ENCODE results near the gene FRMD3. TPM values are rescaled to one million over a fixed set of nuclear protein-coding genes. Genes with fewer than 3 reads are reported as not detected.

Gene FRMD3
- total and polyA plus RNA-seq, 4 donors = 0.16 to 0.75 (median 0.48) TPM

DNA sequence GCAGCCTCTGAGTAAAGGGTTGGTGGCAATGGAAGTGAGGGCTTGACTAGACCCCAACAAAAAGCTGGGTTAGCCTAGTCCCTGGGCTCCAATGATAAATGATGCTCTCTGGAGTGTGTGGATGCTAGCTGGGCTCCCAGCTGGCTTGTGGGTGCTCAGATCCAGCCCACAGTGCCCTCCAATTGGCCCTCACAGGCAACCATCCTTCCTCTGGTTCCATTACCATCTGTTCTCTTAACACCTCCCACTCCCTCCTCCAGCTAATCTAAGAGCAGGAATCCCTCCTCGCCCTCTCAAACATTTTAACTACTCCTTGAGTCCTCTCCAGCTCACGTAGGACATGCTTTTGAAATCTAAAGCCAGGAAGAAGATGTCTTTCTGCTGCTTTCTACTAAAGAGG, 25.2 kb upstream of the FRMD3 start:
- H3K4me1 ChIP-seq (ENCODE audit: control insufficient read depth in 4 of 4, insufficient read depth in 4 of 4, low read length in 3 of 4) = no peaks in the 10 kb centered on the region
- TF ChIP-seq HNF4A (conservative IDR thresholded peaks at IDR 0.05) = no peak
- no peak for TF ChIP-seq FOXA1 (IDR thresholded peaks at IDR 0.05)
- TF ChIP-seq, protein P1, sequence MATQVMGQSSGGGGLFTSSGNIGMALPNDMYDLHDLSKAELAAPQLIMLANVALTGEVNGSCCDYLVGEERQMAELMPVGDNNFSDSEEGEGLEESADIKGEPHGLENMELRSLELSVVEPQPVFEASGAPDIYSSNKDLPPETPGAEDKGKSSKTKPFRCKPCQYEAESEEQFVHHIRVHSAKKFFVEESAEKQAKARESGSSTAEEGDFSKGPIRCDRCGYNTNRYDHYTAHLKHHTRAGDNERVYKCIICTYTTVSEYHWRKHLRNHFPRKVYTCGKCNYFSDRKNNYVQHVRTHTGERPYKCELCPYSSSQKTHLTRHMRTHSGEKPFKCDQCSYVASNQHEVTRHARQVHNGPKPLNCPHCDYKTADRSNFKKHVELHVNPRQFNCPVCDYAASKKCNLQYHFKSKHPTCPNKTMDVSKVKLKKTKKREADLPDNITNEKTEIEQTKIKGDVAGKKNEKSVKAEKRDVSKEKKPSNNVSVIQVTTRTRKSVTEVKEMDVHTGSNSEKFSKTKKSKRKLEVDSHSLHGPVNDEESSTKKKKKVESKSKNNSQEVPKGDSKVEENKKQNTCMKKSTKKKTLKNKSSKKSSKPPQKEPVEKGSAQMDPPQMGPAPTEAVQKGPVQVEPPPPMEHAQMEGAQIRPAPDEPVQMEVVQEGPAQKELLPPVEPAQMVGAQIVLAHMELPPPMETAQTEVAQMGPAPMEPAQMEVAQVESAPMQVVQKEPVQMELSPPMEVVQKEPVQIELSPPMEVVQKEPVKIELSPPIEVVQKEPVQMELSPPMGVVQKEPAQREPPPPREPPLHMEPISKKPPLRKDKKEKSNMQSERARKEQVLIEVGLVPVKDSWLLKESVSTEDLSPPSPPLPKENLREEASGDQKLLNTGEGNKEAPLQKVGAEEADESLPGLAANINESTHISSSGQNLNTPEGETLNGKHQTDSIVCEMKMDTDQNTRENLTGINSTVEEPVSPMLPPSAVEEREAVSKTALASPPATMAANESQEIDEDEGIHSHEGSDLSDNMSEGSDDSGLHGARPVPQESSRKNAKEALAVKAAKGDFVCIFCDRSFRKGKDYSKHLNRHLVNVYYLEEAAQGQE (IDR thresholded peaks at IDR 0.05) = no peak
- TF ChIP-seq YY1 (IDR thresholded peaks at IDR 0.05) = no peak
- TF ChIP-seq, protein P2, sequence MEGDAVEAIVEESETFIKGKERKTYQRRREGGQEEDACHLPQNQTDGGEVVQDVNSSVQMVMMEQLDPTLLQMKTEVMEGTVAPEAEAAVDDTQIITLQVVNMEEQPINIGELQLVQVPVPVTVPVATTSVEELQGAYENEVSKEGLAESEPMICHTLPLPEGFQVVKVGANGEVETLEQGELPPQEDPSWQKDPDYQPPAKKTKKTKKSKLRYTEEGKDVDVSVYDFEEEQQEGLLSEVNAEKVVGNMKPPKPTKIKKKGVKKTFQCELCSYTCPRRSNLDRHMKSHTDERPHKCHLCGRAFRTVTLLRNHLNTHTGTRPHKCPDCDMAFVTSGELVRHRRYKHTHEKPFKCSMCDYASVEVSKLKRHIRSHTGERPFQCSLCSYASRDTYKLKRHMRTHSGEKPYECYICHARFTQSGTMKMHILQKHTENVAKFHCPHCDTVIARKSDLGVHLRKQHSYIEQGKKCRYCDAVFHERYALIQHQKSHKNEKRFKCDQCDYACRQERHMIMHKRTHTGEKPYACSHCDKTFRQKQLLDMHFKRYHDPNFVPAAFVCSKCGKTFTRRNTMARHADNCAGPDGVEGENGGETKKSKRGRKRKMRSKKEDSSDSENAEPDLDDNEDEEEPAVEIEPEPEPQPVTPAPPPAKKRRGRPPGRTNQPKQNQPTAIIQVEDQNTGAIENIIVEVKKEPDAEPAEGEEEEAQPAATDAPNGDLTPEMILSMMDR (IDR thresholded peaks at IDR 0.05; ENCODE audit: low read depth, low read length, missing input control) = no peak
- TF ChIP-seq RAD21 (IDR thresholded peaks at IDR 0.05) = no peak
- TF ChIP-seq, protein P3, sequence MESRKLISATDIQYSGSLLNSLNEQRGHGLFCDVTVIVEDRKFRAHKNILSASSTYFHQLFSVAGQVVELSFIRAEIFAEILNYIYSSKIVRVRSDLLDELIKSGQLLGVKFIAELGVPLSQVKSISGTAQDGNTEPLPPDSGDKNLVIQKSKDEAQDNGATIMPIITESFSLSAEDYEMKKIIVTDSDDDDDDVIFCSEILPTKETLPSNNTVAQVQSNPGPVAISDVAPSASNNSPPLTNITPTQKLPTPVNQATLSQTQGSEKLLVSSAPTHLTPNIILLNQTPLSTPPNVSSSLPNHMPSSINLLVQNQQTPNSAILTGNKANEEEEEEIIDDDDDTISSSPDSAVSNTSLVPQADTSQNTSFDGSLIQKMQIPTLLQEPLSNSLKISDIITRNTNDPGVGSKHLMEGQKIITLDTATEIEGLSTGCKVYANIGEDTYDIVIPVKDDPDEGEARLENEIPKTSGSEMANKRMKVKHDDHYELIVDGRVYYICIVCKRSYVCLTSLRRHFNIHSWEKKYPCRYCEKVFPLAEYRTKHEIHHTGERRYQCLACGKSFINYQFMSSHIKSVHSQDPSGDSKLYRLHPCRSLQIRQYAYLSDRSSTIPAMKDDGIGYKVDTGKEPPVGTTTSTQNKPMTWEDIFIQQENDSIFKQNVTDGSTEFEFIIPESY (IDR thresholded peaks at IDR 0.05) = no peak
- no peak for TF ChIP-seq FOXA2 (IDR thresholded peaks at IDR 0.05)
- TF ChIP-seq, protein P4, sequence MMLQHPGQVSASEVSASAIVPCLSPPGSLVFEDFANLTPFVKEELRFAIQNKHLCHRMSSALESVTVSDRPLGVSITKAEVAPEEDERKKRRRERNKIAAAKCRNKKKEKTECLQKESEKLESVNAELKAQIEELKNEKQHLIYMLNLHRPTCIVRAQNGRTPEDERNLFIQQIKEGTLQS (IDR thresholded peaks at IDR 0.05) = no peak
- TF ChIP-seq NR2F2 (IDR thresholded peaks at IDR 0.05) = no peak
- no peak for TF ChIP-seq GABPA (IDR thresholded peaks at IDR 0.05 in 1 of 2, conservative IDR thresholded peaks at IDR 0.05 in 1 of 2)
- TF ChIP-seq, protein P5, sequence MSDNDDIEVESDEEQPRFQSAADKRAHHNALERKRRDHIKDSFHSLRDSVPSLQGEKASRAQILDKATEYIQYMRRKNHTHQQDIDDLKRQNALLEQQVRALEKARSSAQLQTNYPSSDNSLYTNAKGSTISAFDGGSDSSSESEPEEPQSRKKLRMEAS (IDR thresholded peaks at IDR 0.05) = no peak
- TF ChIP-seq RXRA (IDR thresholded peaks at IDR 0.05) = no peak
- TF ChIP-seq HNF4G (IDR thresholded peaks at IDR 0.05) = no peak
- no peak for TF ChIP-seq EGR1 (IDR thresholded peaks at IDR 0.05; ENCODE audit: low read depth in 2 of 2)
- no peak for TF ChIP-seq SP1 (IDR thresholded peaks at IDR 0.05)
- TF ChIP-seq JUND (IDR thresholded peaks at IDR 0.05) = no peak
- TF ChIP-seq TAF1 (conservative IDR thresholded peaks at IDR 0.05) = no peak

More for the DNA sequence above, 25.2 kb upstream of the FRMD3 start:
- Histone ChIP-seq H3K27ac (ENCODE audit: low read depth in 1 of 2, low read length in 2 of 2) (no peak overlapping the region), H3K4me3 (ENCODE audit: low read depth in 1 of 3, low read length in 3 of 3) (no peak overlapping the region), H3K9me3 (ENCODE audit: control insufficient read depth in 4 of 4, low read length in 3 of 4) (no peaks in the 10 kb centered on the region), H3K9ac (ENCODE audit: low read depth in 1 of 2, low read length in 2 of 2) (no peak overlapping the region), H3K27me3 (ENCODE audit: control insufficient read depth in 4 of 4, insufficient read depth in 4 of 4, low read length in 3 of 4) (no peaks in the 10 kb centered on the region), H3K36me3 (ENCODE audit: control insufficient read depth in 4 of 4, insufficient read depth in 3 of 4, low read depth in 1 of 4, low read length in 3 of 4) (no peaks in the 10 kb centered on the region)
- WGBS = 93% methylated on average over 2 of the region's 2 CpGs
- DNase-seq (ENCODE audit: low spot score) = no peak
